SU-DHL-6 (cell line): Measurements from ENCODE around the gene SHROOM2.

Experiments
- H2AFZ ChIP-seq: fragments of 200-600 bp; sonication (generic); 2 replicates; pipeline ENCODE4 v1.6.1; 2014; ENCODE audit warnings: low read depth, mild to moderate bottlenecking, moderate library complexity, mixed read lengths, antibody characterized with exemption, low read length; ENCODE audit not compliant: severe bottlenecking
- H3F3A ChIP-seq: fragments of 200-600 bp; shearing (Covaris generic); 2 replicates; pipeline ENCODE4 v1.6.0; 2016; ENCODE audit warnings: antibody characterized with exemption, mild to moderate bottlenecking; ENCODE audit not compliant: insufficient read depth
- H3K27ac ChIP-seq: fragments of 200-600 bp; sonication (generic); 2 replicates; pipeline ENCODE4 v1.5.1; 2016; ENCODE audit warnings: low read depth, mild to moderate bottlenecking, low read length, moderate library complexity, mixed read lengths
- H3K27me3 ChIP-seq: fragments of 200-600 bp; sonication (generic), shearing (Covaris generic); 2 replicates; pipeline ENCODE4 v1.6.0; 2014; ENCODE audit warnings: mild to moderate bottlenecking, low read length
- H3K36me3 ChIP-seq: fragments of 200-600 bp; sonication (generic); 2 replicates; pipeline ENCODE4 v1.6.1; 2014; ENCODE audit warnings: mild to moderate bottlenecking, low read length, mixed read lengths
- H3K4me2 ChIP-seq: fragments of 300-600, 200-600 bp; shearing (Covaris generic), sonication (generic); 2 replicates; pipeline ENCODE4 v1.6.0; 2014; ENCODE audit warnings: low read length, low read depth, mild to moderate bottlenecking; ENCODE audit not compliant: poor library complexity, severe bottlenecking
- H3K4me3 ChIP-seq: fragments of 200-600 bp; sonication (generic); 2 replicates; pipeline ENCODE4 v1.5.1; 2014; ENCODE audit warnings: antibody characterized with exemption, low read length, mild to moderate bottlenecking, mixed read lengths; ENCODE audit not compliant: insufficient read depth, poor library complexity, severe bottlenecking
- H3K79me2 ChIP-seq: fragments of 200-600 bp; sonication (generic); 2 replicates; pipeline ENCODE4 v1.6.1; 2014; ENCODE audit warnings: mild to moderate bottlenecking, low read length, moderate library complexity; ENCODE audit not compliant: insufficient read depth
- H3K9ac ChIP-seq: fragments of 200-600 bp; sonication (generic); 2 replicates; pipeline ENCODE4 v1.7.0; 2014; ENCODE audit warnings: mild to moderate bottlenecking, low read length
- H3K9me2 ChIP-seq: fragments of 200-600 bp; sonication (generic); replicated peaks from 2 replicates; pipeline ENCODE4 v1.6.1; 2014; ENCODE audit warnings: low read length; ENCODE audit not compliant: insufficient read depth
- H3K9me3 ChIP-seq: fragments of 200-600 bp; sonication (generic); 2 replicates; pipeline ENCODE4 v1.6.1; 2014; ENCODE audit warnings: low read length, mixed read lengths; ENCODE audit not compliant: insufficient read depth
- H4K20me1 ChIP-seq: fragments of 200-600 bp; sonication (generic); 2 replicates; pipeline ENCODE4 v1.6.1; 2014; ENCODE audit warnings: low read depth, mild to moderate bottlenecking, antibody characterized with exemption, low read length, moderate library complexity, mixed read lengths
- EZH2phosphoT487 ChIP-seq: fragments of 200-600 bp; sonication (generic), shearing (Covaris generic); conservative IDR thresholded peaks from 2 replicates; pipeline ENCODE4 v1.6.1; 2018; ENCODE audit warnings: mild to moderate bottlenecking, antibody characterized with exemption, low read length, moderate library complexity, mixed read lengths
- TF ChIP-seq, protein P1 (sequence below): fragments of 200-600 bp; sonication (generic); IDR thresholded peaks from one replicate; pipeline ENCODE4 v1.5.1; 2017; ENCODE audit warnings: antibody characterized with exemption, mild to moderate bottlenecking, low read length, moderate library complexity; ENCODE audit not compliant: insufficient read depth, poor library complexity, severe bottlenecking

Gene SHROOM2

GRCh38 chrX:9867226-9867625, 81.0 kb downstream of the SHROOM2 start:
- Histone ChIP-seq H2AFZ (no peak overlapping the region), H3K27ac (no peak overlapping the region)
- TF ChIP-seq EZH2phosphoT487 = no peak
- TF ChIP-seq, protein P1, sequence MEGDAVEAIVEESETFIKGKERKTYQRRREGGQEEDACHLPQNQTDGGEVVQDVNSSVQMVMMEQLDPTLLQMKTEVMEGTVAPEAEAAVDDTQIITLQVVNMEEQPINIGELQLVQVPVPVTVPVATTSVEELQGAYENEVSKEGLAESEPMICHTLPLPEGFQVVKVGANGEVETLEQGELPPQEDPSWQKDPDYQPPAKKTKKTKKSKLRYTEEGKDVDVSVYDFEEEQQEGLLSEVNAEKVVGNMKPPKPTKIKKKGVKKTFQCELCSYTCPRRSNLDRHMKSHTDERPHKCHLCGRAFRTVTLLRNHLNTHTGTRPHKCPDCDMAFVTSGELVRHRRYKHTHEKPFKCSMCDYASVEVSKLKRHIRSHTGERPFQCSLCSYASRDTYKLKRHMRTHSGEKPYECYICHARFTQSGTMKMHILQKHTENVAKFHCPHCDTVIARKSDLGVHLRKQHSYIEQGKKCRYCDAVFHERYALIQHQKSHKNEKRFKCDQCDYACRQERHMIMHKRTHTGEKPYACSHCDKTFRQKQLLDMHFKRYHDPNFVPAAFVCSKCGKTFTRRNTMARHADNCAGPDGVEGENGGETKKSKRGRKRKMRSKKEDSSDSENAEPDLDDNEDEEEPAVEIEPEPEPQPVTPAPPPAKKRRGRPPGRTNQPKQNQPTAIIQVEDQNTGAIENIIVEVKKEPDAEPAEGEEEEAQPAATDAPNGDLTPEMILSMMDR = no peak

DNA sequence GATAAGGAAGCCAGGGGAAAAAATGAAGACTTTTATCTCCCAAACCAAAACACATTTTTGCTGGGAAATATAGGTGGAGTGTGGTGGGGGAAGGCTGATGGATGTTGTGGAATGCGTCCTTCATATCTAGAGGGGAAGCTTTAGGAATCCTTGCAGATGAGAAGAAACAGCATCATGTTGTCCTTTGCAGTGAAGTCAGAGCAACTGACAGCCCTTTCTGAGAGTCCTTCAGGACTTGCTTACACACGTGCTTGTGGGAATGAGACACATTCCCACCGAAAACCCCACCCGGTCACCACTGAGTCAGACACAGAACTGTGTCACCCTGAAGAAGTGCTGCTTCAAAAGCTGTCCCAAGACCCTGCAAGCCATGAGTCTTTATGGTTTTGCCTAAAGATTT, 81.5 kb downstream of the SHROOM2 start:
- H3K27me3 ChIP-seq = no peaks in the 10 kb centered on the region
- no peaks in the 10 kb centered on the region for H3K9me3 ChIP-seq
- H3K36me3 ChIP-seq = no peaks in the 10 kb centered on the region
- no peaks in the 10 kb centered on the region for H3F3A ChIP-seq
- no peak overlapping the region for H2AFZ ChIP-seq
- H3K27ac ChIP-seq = no peak overlapping the region
- no peak overlapping the region for H3K9ac ChIP-seq
- H4K20me1 ChIP-seq = no peaks in the 10 kb centered on the region
- no peaks in the 10 kb centered on the region for H3K9me2 ChIP-seq
- H3K4me2 ChIP-seq = no peak overlapping the region
- TF ChIP-seq, protein P1 = no peak
- no peak for TF ChIP-seq EZH2phosphoT487
- no peak overlapping the region for H3K4me3 ChIP-seq
- H3K79me2 ChIP-seq = no peaks in the 10 kb centered on the region

More at GRCh38 chrX:9867226-9867625, 81.0 kb downstream of the SHROOM2 start:
- Histone ChIP-seq H3K36me3 (no peaks in the 10 kb centered on the region), H3F3A (no peaks in the 10 kb centered on the region), H3K9me3 (no peaks in the 10 kb centered on the region), H3K4me2 (no peak overlapping the region), H3K27me3 (no peaks in the 10 kb centered on the region), H3K9ac (no peak overlapping the region), H3K4me3 (no peak overlapping the region), H4K20me1 (no peaks in the 10 kb centered on the region), H3K9me2 (no peaks in the 10 kb centered on the region), H3K79me2 (no peaks in the 10 kb centered on the region)

DNA sequence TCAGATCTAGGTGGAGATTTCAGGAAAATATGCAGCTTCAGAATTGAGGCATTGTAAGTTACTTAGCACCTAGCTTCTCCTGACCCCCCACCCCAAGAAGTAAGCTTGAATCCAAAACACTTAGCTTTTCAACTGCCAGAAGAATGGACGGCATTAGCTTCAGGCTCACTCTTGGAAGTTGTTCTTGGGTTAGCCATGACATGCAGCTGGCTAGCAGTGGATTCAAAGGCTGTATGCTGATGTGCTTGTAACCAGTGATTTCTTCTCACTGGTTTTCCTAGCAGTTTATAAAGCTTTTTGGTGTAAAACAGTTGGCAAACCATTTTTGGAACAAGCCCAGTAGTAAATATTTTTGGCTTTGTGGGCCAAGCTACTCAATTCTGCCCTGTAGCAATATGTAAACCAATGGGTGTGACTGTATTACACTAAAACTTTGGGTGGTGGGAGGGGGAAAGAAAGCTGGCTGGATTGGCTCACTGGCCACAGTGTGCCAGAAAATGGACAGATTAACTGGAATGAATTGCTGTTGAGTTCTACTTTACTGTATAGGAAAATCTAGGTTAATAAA, 85.6 kb downstream of the SHROOM2 start:
- H3K9me3 ChIP-seq = no peaks in the 10 kb centered on the region
- H3K27ac ChIP-seq = no peak overlapping the region
- H3F3A ChIP-seq = no peaks in the 10 kb centered on the region
- no peak overlapping the region for H3K9ac ChIP-seq
- no peaks in the 10 kb centered on the region for H3K9me2 ChIP-seq
- H3K4me2 ChIP-seq = no peak overlapping the region
- no peaks in the 10 kb centered on the region for H4K20me1 ChIP-seq
- no peaks in the 10 kb centered on the region for H3K79me2 ChIP-seq
- TF ChIP-seq EZH2phosphoT487 = no peak
- TF ChIP-seq, protein P1 = no peak
- H3K27me3 ChIP-seq = no peaks in the 10 kb centered on the region
- no peak overlapping the region for H2AFZ ChIP-seq
- H3K36me3 ChIP-seq = no peaks in the 10 kb centered on the region
- no peak overlapping the region for H3K4me3 ChIP-seq
